NCI-H1417 treated with DMSO at 0.1 percent for 48 hours (cell line): ENCODE results near the gene MT1H.

Experiments
- DNase-seq: peaks from one replicate; lab custom pipeline; 2025; lab: John Stamatoyannopoulos, UW

The MT1H gene

DNA sequence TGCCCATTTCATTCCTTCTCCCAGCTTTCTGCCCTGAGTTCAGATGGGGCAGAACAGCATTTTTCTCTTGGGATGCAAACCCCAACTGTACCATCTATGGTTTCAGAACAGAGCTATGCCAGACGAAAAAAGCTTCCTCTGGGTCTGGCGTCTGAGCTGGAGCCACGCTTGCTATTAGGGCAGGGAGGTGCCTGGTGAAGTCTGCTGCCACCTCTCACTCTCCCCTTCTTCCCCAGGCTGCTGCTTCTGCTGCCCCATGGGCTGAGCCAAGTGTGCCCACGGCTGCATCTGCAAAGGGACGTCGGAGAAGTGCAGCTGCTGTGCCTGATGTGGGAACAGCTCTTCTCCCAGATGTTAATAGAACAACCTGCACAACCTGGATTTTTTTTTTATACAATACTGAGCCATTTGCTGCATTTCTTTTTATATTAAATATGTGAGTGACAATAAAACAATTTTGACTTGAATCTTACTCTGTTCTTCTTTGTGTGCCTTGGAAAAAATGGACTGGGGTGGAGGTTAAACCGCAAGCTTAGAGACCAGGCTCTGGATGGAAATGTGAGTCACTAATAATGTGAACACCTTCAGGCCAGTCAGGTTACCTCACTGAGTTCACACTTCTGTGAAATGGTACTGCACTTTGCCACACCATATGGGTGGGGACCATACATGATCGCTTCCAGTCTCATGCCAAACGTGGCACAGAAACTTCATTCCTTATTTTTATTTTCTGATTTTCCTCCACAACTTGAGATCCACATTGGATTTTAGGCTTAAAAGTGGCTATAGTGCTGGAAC lies 32.8 kb upstream of the MT1H start:
- DNase-seq = no peak

- no peak for DNase-seq
Measured at GRCh38 chr16:56637814-56638750, 31.5 kb upstream of the MT1H start, which contains the start of gene MT1A. Gene MT1A (plus strand): TSS chr16:56638666. CDS start chr16:56638739, 73 bp downstream.

GRCh38 chr16:56639045-56639444 lies 30.6 kb upstream of the MT1H start:
- DNase-seq = no peak

- DNase-seq = no peak
Measured at GRCh38 chr16:56640076-56640475, 29.5 kb upstream of the MT1H start.

DNA sequence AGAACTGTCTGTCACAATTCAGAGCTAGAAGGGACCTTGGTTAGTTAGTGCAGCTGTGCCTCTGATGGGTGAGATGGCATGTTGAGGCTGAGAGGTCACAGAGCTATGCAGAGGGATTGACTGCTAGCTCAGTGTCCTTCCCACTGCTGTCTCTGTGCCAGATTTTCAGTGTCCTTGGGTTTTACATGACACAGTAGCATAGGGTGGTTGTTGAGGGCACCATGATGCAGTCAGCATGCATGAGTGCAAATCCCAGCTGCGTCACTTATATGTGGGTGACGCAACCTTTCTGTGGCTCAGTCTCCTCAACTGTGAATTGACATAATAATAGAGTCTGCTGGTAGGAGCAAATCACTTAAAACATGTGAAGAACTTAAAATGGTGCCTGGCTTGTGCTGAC lies 28.4 kb upstream of the MT1H start:
- DNase-seq = no peak

DNA sequence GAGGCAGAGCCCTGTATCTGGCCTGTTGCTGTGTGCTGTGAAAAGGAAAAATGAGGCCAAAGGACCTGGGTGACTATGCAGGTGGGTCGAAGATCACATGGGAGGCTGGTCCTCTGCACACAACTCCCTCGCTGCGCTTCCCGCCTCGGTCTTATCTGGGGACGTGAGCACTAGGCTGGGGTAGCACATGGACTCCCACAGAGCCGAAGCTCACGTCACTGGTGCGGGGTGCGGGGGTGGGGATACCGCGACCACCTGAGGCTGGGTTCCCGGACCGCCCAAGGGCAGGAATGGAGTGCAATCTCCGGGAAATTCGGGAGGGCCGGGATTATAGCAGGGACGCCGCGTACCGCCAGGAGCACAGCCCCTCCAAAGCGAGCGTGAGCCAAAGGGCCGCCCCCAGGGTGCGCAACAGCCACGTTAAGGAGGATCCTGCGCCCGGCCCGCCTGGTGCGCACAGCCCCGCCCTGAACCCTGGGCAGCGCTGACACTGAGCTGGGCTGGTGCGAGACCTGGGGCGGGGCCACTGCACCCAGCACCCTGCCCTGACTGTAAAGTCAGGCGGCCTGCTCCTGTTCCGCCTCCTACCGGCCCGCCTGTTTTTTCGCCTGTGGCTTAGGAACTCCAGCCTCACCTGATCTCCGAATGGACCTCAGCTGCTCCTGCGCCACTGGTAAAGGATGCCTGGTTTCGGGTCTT lies 26.4 kb upstream of the MT1H start:
- no peak for DNase-seq

GRCh38 chr16:56643833-56644232 lies 25.8 kb upstream of the MT1H start:
- DNase-seq = no peak

- DNase-seq = no peak
Measured at GRCh38 chr16:56645311-56645710, 24.3 kb upstream of the MT1H start.

GRCh38 chr16:56645838-56646237 lies 23.8 kb upstream of the MT1H start:
- DNase-seq = no peak

GRCh38 chr16:56647641-56648431 lies 21.8 kb upstream of the MT1H start:
- DNase-seq = no peak

GRCh38 chr16:56649271-56649670 lies 20.3 kb upstream of the MT1H start:
- no peak for DNase-seq

DNA sequence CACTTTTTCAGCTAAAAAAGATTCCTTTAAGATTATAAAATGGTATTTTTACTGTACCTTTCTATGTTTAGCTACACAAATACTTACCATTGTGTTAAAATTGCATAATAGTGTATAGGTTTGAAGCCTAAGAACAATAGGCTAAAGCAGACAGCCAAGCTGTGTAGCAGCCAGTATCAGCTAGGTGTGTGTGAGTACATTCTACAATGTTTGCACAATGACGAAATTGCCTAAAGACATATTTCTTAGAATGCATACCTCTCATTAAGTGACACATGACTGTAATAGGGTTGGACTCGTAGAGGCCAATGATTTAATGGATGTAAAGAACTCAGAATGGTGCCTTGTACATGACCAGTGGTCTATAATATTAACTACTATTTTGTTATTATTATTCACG lies 19.8 kb upstream of the MT1H start:
- DNase-seq = no peak

DNA sequence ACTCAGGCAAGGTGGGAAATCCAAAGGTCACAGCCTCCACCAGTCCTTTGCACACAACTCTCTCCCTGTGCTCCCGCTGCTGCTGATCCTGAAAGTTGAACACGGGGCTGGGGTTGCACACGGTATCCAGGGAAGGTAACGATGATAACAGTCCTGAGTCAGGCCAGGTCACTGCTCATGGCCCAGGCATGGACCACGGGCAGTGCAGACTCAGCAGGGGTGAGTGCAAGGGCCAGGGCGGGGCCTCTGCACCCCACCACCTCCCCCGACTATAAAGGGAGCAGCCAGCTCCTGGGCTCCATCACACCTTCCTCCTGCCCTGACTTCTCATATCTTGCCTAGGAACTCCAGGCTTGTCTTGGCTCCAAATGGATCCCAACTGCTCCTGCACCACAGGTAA lies 18.0 kb upstream of the MT1H start, which contains the start of gene MT1B:
Gene MT1B, plus strand, starts transcription at position 301 of the 400 bp plus-strand sequence. Its CDS starts 68 bp downstream, at position 369.
- DNase-seq = no peak

DNA sequence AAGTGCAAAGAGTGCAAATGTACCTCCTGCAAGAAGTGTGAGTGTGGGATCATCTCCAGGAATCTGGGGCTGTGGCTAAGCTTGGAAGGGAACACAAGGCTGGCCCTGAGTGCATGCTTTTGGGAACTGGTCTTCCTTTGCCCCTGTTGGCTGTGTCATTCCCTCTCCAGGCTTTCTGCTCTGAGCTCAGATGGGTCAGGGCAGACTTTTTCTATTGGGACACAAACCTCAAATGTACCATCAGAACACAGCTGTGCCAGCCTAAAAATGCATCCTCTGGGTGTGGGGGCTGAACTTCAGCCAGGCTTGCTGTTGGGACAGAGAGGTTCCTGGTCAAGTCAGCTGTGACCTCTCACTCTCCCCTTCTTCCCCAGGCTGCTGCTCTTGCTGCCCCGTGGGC lies 17.0 kb upstream of the MT1H start:
- no peak for DNase-seq

GRCh38 chr16:56653218-56653617 lies 16.4 kb upstream of the MT1H start:
- DNase-seq = no peak

GRCh38 chr16:56657555-56658326 lies 11.9 kb upstream of the MT1H start, which contains the start of gene MT1F:
Gene MT1F (plus strand): TSS chr16:56657959. CDS start chr16:56658059, 100 bp downstream.
- DNase-seq = no peak

GRCh38 chr16:56658327-56658875 lies 11.2 kb upstream of the MT1H start:
- DNase-seq = no peak

GRCh38 chr16:56662357-56663354 lies 7.0 kb upstream of the MT1H start:
- DNase-seq = no peak

DNA sequence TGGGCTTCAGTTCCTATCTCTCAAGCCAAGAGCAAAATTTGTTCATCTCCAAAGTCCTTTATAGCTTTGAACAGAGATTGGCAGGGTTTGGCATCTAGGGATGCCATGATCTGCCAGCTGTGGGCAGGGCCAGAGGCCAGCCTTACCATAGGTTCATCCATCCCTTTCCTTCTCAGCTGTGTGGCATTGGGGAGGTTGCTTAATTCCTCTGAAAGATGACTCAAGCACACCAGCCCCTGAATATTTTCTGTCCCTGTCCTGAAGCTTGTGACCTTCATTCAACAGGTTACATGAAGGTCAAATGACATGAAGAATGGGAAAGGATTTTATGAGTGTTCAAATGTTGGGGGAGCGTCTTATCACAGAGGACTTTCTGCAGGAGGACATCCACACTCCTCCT lies 5.1 kb upstream of the MT1H start:
- no peak for DNase-seq
